IMR-90 (cell line): Measurements from ENCODE around the gene CTAGE9. TPM values are rescaled to one million over a fixed set of nuclear protein-coding genes. Genes with fewer than 3 reads are reported as not detected.

Source experiments
- ATAC-seq: fragments of 200-7000 bp; cut with Tn5 transposase; 2 replicates; pipeline ENCODE4 v1.9.1; 2020; ENCODE audit warnings: low read depth, mild to moderate bottlenecking, moderate library complexity
- BruUV-seq: library from RNA; stranded (reverse); fragments of 400-500 nt; replicated peaks from 2 replicates; lab custom pipeline; 2021; lab: Mats Ljungman, UMichigan
- CTCF ChIA-PET: fragments of 300-600 bp; formaldehyde crosslinking; extraction: SDS; loops from one replicate; lab custom pipeline; 2021; ENCODE audit warnings: antibody characterized with exemption; lab: Yijun Ruan, JAX
- POLR2A ChIA-PET: fragments of 300-600 bp; sonication (Branson Sonifier 250); formaldehyde crosslinking; loops from one replicate; lab custom pipeline; 2022; ENCODE audit warnings: antibody characterized with exemption; ENCODE audit not compliant: unreplicated experiment; lab: Charles Lee
- DNase-seq: peaks from one replicate; pipeline ENCODE4 v3.0.0; 2013
- H2AFZ ChIP-seq: replicated peaks from 2 replicates; pipeline ENCODE3; 2013; ENCODE audit warnings: low read length, mild to moderate bottlenecking; ENCODE audit not compliant: poor library complexity
- H2AK5ac ChIP-seq: 2 replicates; pipeline ENCODE4 v1.6.1; 2013; ENCODE audit warnings: low read depth, low read length, inconsistent platforms
- H2AK9ac ChIP-seq: replicated peaks from 2 replicates; pipeline ENCODE3; 2013; ENCODE audit warnings: mild to moderate bottlenecking, low read depth, low read length, moderate library complexity; ENCODE audit not compliant: poor library complexity
- H2BK120ac ChIP-seq: 2 replicates; pipeline ENCODE4 v1.6.1; 2013; ENCODE audit warnings: low read depth, low read length, inconsistent platforms
- H2BK15ac ChIP-seq: 3 replicates; pipeline ENCODE4 v1.6.1; 2013; ENCODE audit warnings: low read depth, low read length, inconsistent platforms
- H2BK20ac ChIP-seq: 2 replicates; pipeline ENCODE4 v1.6.1; 2013; ENCODE audit warnings: low read depth, mild to moderate bottlenecking, inconsistent platforms, low read length, moderate library complexity
- H2BK5ac ChIP-seq: 2 replicates; pipeline ENCODE4 v1.6.1; 2013; ENCODE audit warnings: mild to moderate bottlenecking, low read depth, low read length, inconsistent platforms; ENCODE audit not compliant: poor library complexity, severe bottlenecking
- H3K14ac ChIP-seq: replicated peaks from 2 replicates; pipeline ENCODE4 v1.6.1; 2013; ENCODE audit warnings: low read depth, low read length, inconsistent platforms
- H3K18ac ChIP-seq: 2 replicates; pipeline ENCODE4 v1.6.1; 2013; ENCODE audit warnings: low read depth, low read length, control low read depth
- H3K23ac ChIP-seq: 2 replicates; pipeline ENCODE4 v1.6.1; 2013; ENCODE audit warnings: low read depth, low read length, inconsistent platforms
- H3K27ac ChIP-seq: 2 replicates; pipeline ENCODE4 v1.5.1; 2013; ENCODE audit warnings: mild to moderate bottlenecking, control low read depth, low read length; ENCODE audit not compliant: insufficient read depth
- H3K27me3 ChIP-seq: 2 replicates; pipeline ENCODE4 v1.6.1; 2013; ENCODE audit warnings: low read length; ENCODE audit not compliant: control insufficient read depth, insufficient read depth
- H3K36me3 ChIP-seq: 2 replicates; pipeline ENCODE4 v1.6.1; 2013; ENCODE audit warnings: low read length, mixed read lengths; ENCODE audit not compliant: control insufficient read depth, insufficient read depth
- H3K4ac ChIP-seq: 2 replicates; pipeline ENCODE4 v1.6.1; 2013; ENCODE audit warnings: low read depth, low read length, inconsistent platforms
- H3K4me1 ChIP-seq: 2 replicates; pipeline ENCODE4 v1.6.1; 2013; ENCODE audit warnings: low read length, mixed read lengths; ENCODE audit not compliant: control insufficient read depth, insufficient read depth
- H3K4me2 ChIP-seq: 2 replicates; pipeline ENCODE4 v1.6.1; 2013; ENCODE audit warnings: low read depth, mild to moderate bottlenecking, control low read depth, low read length, moderate library complexity
- H3K4me3 ChIP-seq: 2 replicates; pipeline ENCODE4 v1.5.1; 2013; ENCODE audit warnings: low read depth, mild to moderate bottlenecking, control low read depth, low read length, moderate library complexity; ENCODE audit not compliant: insufficient read depth
- H3K56ac ChIP-seq: 2 replicates; pipeline ENCODE4 v1.6.1; 2013; ENCODE audit warnings: low read length, inconsistent platforms; ENCODE audit not compliant: insufficient read depth; ENCODE audit errors: extremely low read depth
- H3K79me1 ChIP-seq, 2 experiments: 2 replicates each; pipeline ENCODE4 v1.6.1; 2013; ENCODE audit warnings: low read length in 2 of 2, inconsistent platforms in 1 of 2, low read depth in 1 of 2
- H3K9ac ChIP-seq: 2 replicates; pipeline ENCODE4 v1.6.1; 2013; ENCODE audit warnings: low read depth, low read length, control low read depth
- H3K9me1 ChIP-seq: 2 replicates; pipeline ENCODE4 v1.6.1; 2013; ENCODE audit warnings: low read length, inconsistent platforms; ENCODE audit not compliant: insufficient read depth
- H3K9me3 ChIP-seq: 2 replicates; pipeline ENCODE4 v1.6.1; 2013; ENCODE audit warnings: low read length; ENCODE audit not compliant: control insufficient read depth, insufficient read depth
- H4K20me1 ChIP-seq: 2 replicates; pipeline ENCODE4 v1.6.1; 2013; ENCODE audit warnings: low read length, inconsistent platforms; ENCODE audit not compliant: insufficient read depth
- H4K5ac ChIP-seq: 2 replicates; pipeline ENCODE4 v1.6.1; 2013; ENCODE audit warnings: mild to moderate bottlenecking, low read depth, low read length, control low read depth
- H4K8ac ChIP-seq, 2 experiments: 2 replicates each; pipeline ENCODE4 v1.6.1; 2013; ENCODE audit warnings: low read depth in 2 of 2, low read length in 2 of 2, control low read depth in 1 of 2, inconsistent platforms in 1 of 2
- H4K91ac ChIP-seq: 2 replicates; pipeline ENCODE4 v1.6.1; 2013; ENCODE audit warnings: low read depth, low read length, inconsistent platforms; ENCODE audit not compliant: insufficient read depth
- CEBPB ChIP-seq: IDR thresholded peaks from 2 replicates; pipeline ENCODE4 v1.6.1; 2012; ENCODE audit warnings: low read depth, low read length, improper control_type of control experiment
- CHD1 ChIP-seq: IDR thresholded peaks from 2 replicates; pipeline ENCODE4 v1.6.1; 2012; ENCODE audit warnings: low read depth, low read length, improper control_type of control experiment
- ELK1 ChIP-seq: fragments of 150-350 bp; IDR thresholded peaks from 2 replicates; pipeline ENCODE4 v1.6.1; 2016; ENCODE audit warnings: low read depth, mild to moderate bottlenecking, low read length, moderate library complexity, borderline replicate concordance
- FOS ChIP-seq: fragments of 150-350 bp; IDR thresholded peaks from 2 replicates; pipeline ENCODE4 v1.6.1; 2016; ENCODE audit warnings: low read depth, low read length
- MAFK ChIP-seq: IDR thresholded peaks from 2 replicates; pipeline ENCODE4 v1.6.1; 2012; ENCODE audit warnings: low read depth, low read length, improper control_type of control experiment
- NFE2L2 ChIP-seq: fragments of 150-350 bp; IDR thresholded peaks from 2 replicates; pipeline ENCODE4 v1.6.1; 2016; ENCODE audit warnings: low read depth, mild to moderate bottlenecking, low read length
- POLR2A ChIP-seq: IDR thresholded peaks from 2 replicates; pipeline ENCODE4 v1.6.1; 2012; ENCODE audit warnings: mild to moderate bottlenecking, low read depth, low read length
- RAD21 ChIP-seq: IDR thresholded peaks from 2 replicates; pipeline ENCODE4 v1.6.1; 2012; ENCODE audit warnings: low read length, improper control_type of control experiment
- RCOR1 ChIP-seq: IDR thresholded peaks from 2 replicates; pipeline ENCODE4 v1.6.1; 2012; ENCODE audit warnings: mild to moderate bottlenecking, low read length, improper control_type of control experiment; ENCODE audit not compliant: insufficient replicate concordance
- SMC3 ChIP-seq: fragments of 150-350 bp; IDR thresholded peaks from 2 replicates; pipeline ENCODE4 v1.6.1; 2016; ENCODE audit warnings: low read depth, mild to moderate bottlenecking, antibody characterized with exemption, low read length, moderate library complexity
- WGBS, 2 experiments: methylation state at CpG; one replicate each; pipeline versions ENCODE4 v1.1.5 to v1.1.7; 2013; ENCODE audit warnings: missing lambda C conversion rate in 2 of 2; ENCODE audit not compliant: insufficient read length in 1 of 2; ENCODE audit errors: extremely low coverage in 2 of 2; 5-methylcytosine and 5-hydroxymethylcytosine counted together
- dilution Hi-C: fragments of 300-500 bp; cut with HindIII; formaldehyde crosslinking; loops from one replicate; pipeline ENCODE4 v1.14.3; 2018; ENCODE audit warnings: low sequenced_read_pairs; ENCODE audit not compliant: unreplicated experiment
- in situ Hi-C: fragments of 300-500 bp; cut with MboI; formaldehyde crosslinking; loops from 3 replicates; pipeline ENCODE4 v1.14.3; 2019; ENCODE audit warnings: low sequenced_read_pairs, inconsistent platforms, mixed read lengths
- intact Hi-C: fragments of 100-400 bp; cut with micrococcal nuclease; formaldehyde crosslinking; loops from 2 replicates; pipeline ENCODE4 v1.10.0; 2022
- polyA plus RNA-seq, 3 experiments: library from polyadenylated mRNA; depleted of rRNA; stranded (reverse); fragments of >200 nt; gene quantifications; 2 replicates each; pipeline ENCODE4 v1.2.3, GENCODE V29; 2012; ENCODE audit warnings: low replicate concordance in 1 of 3
- total RNA-seq: library from RNA; depleted of rRNA; stranded (reverse); fragments of >200 nt; gene quantifications from 2 replicates; pipeline ENCODE4 v1.2.3, GENCODE V29; 2012

Gene CTAGE9
- total and polyA plus RNA-seq, 2 of the 4 experiments (the other 2 are of a cell fraction) = not detected

GRCh38 chr6:131736003-131736596 is 25.3 kb upstream of the CTAGE9 start:
- CTCF ChIA-PET = no interaction called here
- dilution Hi-C loops = no loop called here

More at GRCh38 chr6:131736003-131736596, 25.3 kb upstream of the CTAGE9 start:
- no peak overlapping the region for H3K4ac ChIP-seq
- H4K8ac ChIP-seq = no peak overlapping the region
- no peak overlapping the region for H2BK15ac ChIP-seq
- no peak overlapping the region for H3K56ac ChIP-seq
- H4K20me1 ChIP-seq = no peaks in the 10 kb centered on the region
- no peaks in the 10 kb centered on the region for H3K9me1 ChIP-seq
- TF ChIP-seq SMC3 (no peak), RAD21 (no peak), CEBPB (no peak), FOS (no peak), POLR2A (no peak), RCOR1 (no peak), CHD1 (no peak), MAFK (no peak), ELK1 (no peak), NFE2L2 (no peak)
- no peak for ATAC-seq
- no peaks in the 10 kb centered on the region for H3K36me3 ChIP-seq
- DNase-seq = no peak
- no peak overlapping the region for H4K91ac ChIP-seq
- no peak overlapping the region for H3K4me3 ChIP-seq
- H3K9me3 ChIP-seq = no peaks in the 10 kb centered on the region
- H3K9ac ChIP-seq = no peak overlapping the region
- H3K79me1 ChIP-seq = no peaks in the 10 kb centered on the region
- H2BK5ac ChIP-seq = no peak overlapping the region
- no peak overlapping the region for H3K14ac ChIP-seq
- BruUV-seq = no TSS peak
- intact Hi-C loops = no loop called here
- H3K27me3 ChIP-seq = no peaks in the 10 kb centered on the region
- H2BK20ac ChIP-seq = no peak overlapping the region
- WGBS, 2 experiments = 50% methylated on average over 1 of the region's 9 CpGs; no CpG with 5 or more reads in 1 of the 2 experiments
- no peak overlapping the region for H4K5ac ChIP-seq
- no peak overlapping the region for H3K4me2 ChIP-seq
- H3K4me1 ChIP-seq = no peaks in the 10 kb centered on the region
- no peak overlapping the region for H3K18ac ChIP-seq
- no peak overlapping the region for H2AK9ac ChIP-seq
- H2BK120ac ChIP-seq = no peak overlapping the region
- no peak overlapping the region for H3K23ac ChIP-seq
- in situ Hi-C loops = no loop called here
- no peak overlapping the region for H2AK5ac ChIP-seq
- H2AFZ ChIP-seq = no peak overlapping the region
- POLR2A ChIA-PET = no interaction called here
- H3K27ac ChIP-seq = no peak overlapping the region
